K562 (cell line): ENCODE measurements around the gene CPSF4. TPM values are rescaled to one million over a fixed set of nuclear protein-coding genes. Genes with fewer than 3 reads are reported as not detected.

ENCODE experiments used
- BCOR ChIP-seq: fragments of 450-650 bp; IDR thresholded peaks from 2 replicates; pipeline ENCODE4 v1.6.1; 2016
- FIP1L1 ChIP-seq: fragments of 200-400 bp; formaldehyde crosslinking; IDR thresholded peaks from 2 replicates; pipeline ENCODE4 v1.6.1; 2018; ENCODE audit warnings: mild to moderate bottlenecking, low read depth, low read length; ENCODE audit not compliant: poor library complexity, severe bottlenecking
- MCM3 ChIP-seq: fragments of 450-650 bp; IDR thresholded peaks from 2 replicates; pipeline ENCODE4 v1.6.1; 2016
- MTA3 ChIP-seq: fragments of 450-650 bp; formaldehyde crosslinking; IDR thresholded peaks from 2 replicates; pipeline ENCODE4 v1.6.1; 2017; ENCODE audit warnings: mild to moderate bottlenecking, borderline replicate concordance
- MTF1 ChIP-seq: fragments of 250-450 bp; sonication (Bioruptor Pico); IDR thresholded peaks from 2 replicates; pipeline ENCODE4 v1.9.0; 2021; ENCODE audit warnings: moderate library complexity, mild to moderate bottlenecking, inconsistent platforms, borderline replicate concordance
- MYNN ChIP-seq, 2 experiments: sonication (generic); formaldehyde crosslinking in 1 of 2; IDR thresholded peaks; 2 replicates each; pipeline versions ENCODE4 v1.5.0 to v1.6.1; 2016 to 2020; ENCODE audit warnings: antibody characterized with exemption in 1 of 2, missing genetic modification reagents in 1 of 2
- POLR2A ChIP-seq: fragments of 450-650 bp; conservative IDR thresholded peaks from 2 replicates; pipeline ENCODE4 v1.6.1; 2016
- REST ChIP-seq, 2 experiments: fragments of 450-650 bp; formaldehyde crosslinking in 1 of 2; IDR thresholded peaks; 2 replicates each; pipeline versions ENCODE4 v1.4.0 to v1.6.1; 2014 to 2020; ENCODE audit warnings: mild to moderate bottlenecking in 2 of 2, borderline replicate concordance in 1 of 2, low read depth in 1 of 2
- STAT5B ChIP-seq: fragments of 250-450 bp; sonication (Bioruptor Pico); IDR thresholded peaks from 2 replicates; pipeline ENCODE4 v1.8.0; 2021; ENCODE audit warnings: mild to moderate bottlenecking, inconsistent platforms
- SUPT5H ChIP-seq: fragments of 450-650 bp; IDR thresholded peaks from 2 replicates; pipeline ENCODE4 v1.6.1; 2016
- TAF15 ChIP-seq: fragments of 200-400 bp; formaldehyde crosslinking; IDR thresholded peaks from 2 replicates; pipeline ENCODE4 v1.6.1; 2017; ENCODE audit warnings: mild to moderate bottlenecking, low read depth, low read length, moderate library complexity
- TEAD1 ChIP-seq, 2 experiments: fragments of 450-650 bp in 1 of 2; sonication (generic) in 1 of 2; formaldehyde crosslinking; IDR thresholded peaks; 2 replicates each; pipeline versions ENCODE4 v1.4.0 to v1.8.0; 2020 to 2022; ENCODE audit warnings: mild to moderate bottlenecking in 2 of 2, missing genetic modification reagents in 1 of 2
- ZBED1 ChIP-seq: IDR thresholded peaks from 2 replicates; pipeline ENCODE4 v1.6.1; 2014
- ZBTB17 ChIP-seq: fragments of 450-650 bp; formaldehyde crosslinking; IDR thresholded peaks from 2 replicates; pipeline ENCODE4 v1.4.0; 2020; ENCODE audit warnings: mild to moderate bottlenecking
- ZNF274 ChIP-seq: IDR thresholded peaks from 2 replicates; pipeline ENCODE4 v1.6.1; 2011; ENCODE audit warnings: low read depth, mild to moderate bottlenecking, low read length, moderate library complexity, borderline replicate concordance
- ZNF398 ChIP-seq: fragments of 250-450 bp; sonication (Bioruptor Pico); IDR thresholded peaks from 2 replicates; pipeline ENCODE4 v1.8.0; 2021; ENCODE audit warnings: moderate library complexity, mild to moderate bottlenecking, inconsistent platforms
- ZNF717 ChIP-seq: fragments of 250-450 bp; sonication (Bioruptor Pico); IDR thresholded peaks from 2 replicates; pipeline ENCODE4 v1.5.0; 2021
- polyA plus RNA-seq, 8 experiments: library from polyadenylated mRNA; depleted of rRNA in 4 of 8; stranded (reverse) in 5 of 8; unstranded in 3 of 8; fragments of >200 nt; fragmentation: Nextera tagmentation in 2 of 8; fragmentation: Illumina TruSeq in 1 of 8; extraction: Ambion mirVana in 2 of 8; extraction: Trizol in 1 of 8; gene quantifications; 2 replicates each; pipeline versions ENCODE4 v1.2.1 to v1.2.3, GENCODE V29; 2011 to 2014; ENCODE audit warnings: inconsistent platforms in 1 of 8, missing spikeins in 1 of 8
- total RNA-seq, 7 experiments: library from RNA; depleted of rRNA in 6 of 7; stranded (reverse); fragments of >200 nt in 6 of 7; fragmentation: Illumina TruSeq in 2 of 7; extraction: Trizol in 2 of 7; gene quantifications; 2 replicates each; pipeline versions ENCODE4 v1.2.1 to v1.2.3, GENCODE V29; 2011 to 2021; ENCODE audit warnings: low replicate concordance in 1 of 7
- TF ChIP-seq, protein P1 (sequence below): sonication (generic); formaldehyde crosslinking; IDR thresholded peaks from 2 replicates; pipeline ENCODE4 v1.8.0; 2022; ENCODE audit warnings: missing genetic modification reagents, mild to moderate bottlenecking, moderate library complexity, borderline replicate concordance

Gene CPSF4
- total and polyA plus RNA-seq, 9 of the 15 experiments (the other 6 are each of a cell fraction or from before 2014, with no cell fraction given): 16.9 to 118 (median 71.7) TPM

DNA sequence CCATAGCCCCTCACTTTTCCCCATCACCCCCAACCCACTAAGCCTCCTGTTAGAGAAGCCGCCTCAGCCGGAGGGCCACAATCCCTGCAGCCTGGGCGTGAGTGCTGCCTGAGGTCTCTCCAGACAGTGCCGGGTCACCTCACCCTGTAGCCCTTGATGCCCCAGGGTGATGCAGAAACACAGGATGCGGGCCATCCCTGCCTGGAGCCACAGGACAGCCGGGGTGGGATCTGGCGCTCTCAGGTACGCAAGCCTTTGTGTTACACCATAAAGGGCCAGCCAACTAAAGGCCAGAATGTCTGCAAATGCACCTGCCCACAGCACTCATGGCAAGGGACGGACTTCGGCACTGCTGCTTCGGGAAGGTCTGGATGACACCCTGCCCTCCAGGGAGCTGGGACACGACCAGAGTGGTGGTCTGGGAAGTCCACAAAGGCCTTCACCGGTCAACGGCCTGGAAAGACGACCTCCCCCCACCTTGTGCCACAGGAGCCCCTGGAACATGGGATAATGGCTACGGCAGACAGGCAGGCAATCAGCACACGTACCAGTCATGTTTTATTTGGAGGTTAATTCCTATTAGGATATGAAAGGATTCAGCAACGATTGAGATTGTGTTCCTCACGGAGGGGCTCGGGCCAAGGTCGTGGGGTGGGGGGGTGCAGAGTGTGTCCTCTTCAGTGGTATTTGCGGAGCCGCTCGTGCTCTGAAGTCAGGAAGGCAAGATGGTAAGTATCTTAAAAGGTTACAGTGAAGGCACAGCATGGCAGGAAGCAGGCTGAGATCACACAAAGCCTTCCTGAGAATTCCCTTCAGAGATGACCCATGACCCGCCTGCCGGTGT is 19.1 kb downstream of the CPSF4 start (continued):
- TF ChIP-seq ZNF398 (CRISPR knock-in tag): no peak
- TF ChIP-seq STAT5B: no peak
- peak; percentile 65; the same call in 1 of the 2 replicates for TF ChIP-seq ZBED1
- TF ChIP-seq MTA3: no peak
- no peak for TF ChIP-seq REST (IDR thresholded peaks at IDR 0.05; ENCODE audit: borderline replicate concordance)
- 0 out of 2 replicates have a peak, but pooled peaks have one; percentile 13 for TF ChIP-seq REST (CRISPR knock-in tag; IDR thresholded peaks at IDR 0.05; ENCODE audit: low read depth)
- TF ChIP-seq SUPT5H: peak; percentile 81
- no peak for TF ChIP-seq BCOR
- peak; percentile 15; the same call in 1 of the 2 replicates for TF ChIP-seq MYNN (IDR thresholded peaks at IDR 0.05)
- TF ChIP-seq MYNN (CRISPR knock-in tag; IDR thresholded peaks at IDR 0.05): no peak
- TF ChIP-seq TEAD1 (CRISPR knock-in tag; IDR thresholded peaks at IDR 0.05): no peak
- 0 out of 2 replicates have a peak, but pooled peaks have one; percentile 73 for TF ChIP-seq TAF15
- TF ChIP-seq ZNF717: peak; percentile 69; the same call in 1 of the 2 replicates
- TF ChIP-seq FIP1L1: peak; percentile 48
- TF ChIP-seq ZBTB17 (CRISPR knock-in tag): no peak
- TF ChIP-seq, protein P1, sequence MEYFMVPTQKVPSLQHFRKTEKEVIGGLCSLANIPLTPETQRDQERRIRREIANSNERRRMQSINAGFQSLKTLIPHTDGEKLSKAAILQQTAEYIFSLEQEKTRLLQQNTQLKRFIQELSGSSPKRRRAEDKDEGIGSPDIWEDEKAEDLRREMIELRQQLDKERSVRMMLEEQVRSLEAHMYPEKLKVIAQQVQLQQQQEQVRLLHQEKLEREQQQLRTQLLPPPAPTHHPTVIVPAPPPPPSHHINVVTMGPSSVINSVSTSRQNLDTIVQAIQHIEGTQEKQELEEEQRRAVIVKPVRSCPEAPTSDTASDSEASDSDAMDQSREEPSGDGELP (CRISPR knock-in tag): 0 out of 2 replicates have a peak, but pooled peaks have one; percentile 5
- no peak for TF ChIP-seq ZNF274
- TF ChIP-seq MTF1 (CRISPR knock-in tag): no peak
- peak; percentile 79 for TF ChIP-seq POLR2A
- no peak for TF ChIP-seq MCM3
